Measurements from ENCODE around the gene PARK7.

Gene PARK7

GRCh38 chr1:8020032-8020431 is 58.5 kb downstream of the PARK7 start:
- H3K4me3 ChIP-seq (ENCODE audit: low read depth, low read length), result no peak overlapping the region

GRCh38 chr1:8021676-8022266 is 60.3 kb downstream of the PARK7 start:
- ChIA-PET CTCF (interaction anchor here (10.7 to 12.6 kb wide), 3 partner anchors 47 to 327 kb away, joined by 96 to 321 read pairs (median 138); partner anchors contain the start of gene SLC45A1), POLR2A (no interaction called here)
- TF ChIP-seq CTCF (IDR thresholded peaks at IDR 0.05; ENCODE audit: insufficient read depth, low read length, missing control alignments), result no peak
- no peak for DNase-seq (ENCODE audit: low read depth, low spot score)
- H3K4me3 ChIP-seq (ENCODE audit: low read depth, low read length), result no peak overlapping the region

More at GRCh38 chr1:8020032-8020431, 58.5 kb downstream of the PARK7 start:
- POLR2A ChIA-PET, result no interaction called here
- no peak for DNase-seq (ENCODE audit: low read depth, low spot score)
- TF ChIP-seq CTCF (IDR thresholded peaks at IDR 0.05; ENCODE audit: insufficient read depth, low read length, missing control alignments), result no peak
- CTCF ChIA-PET, result interaction anchor here (1.0 to 12.6 kb wide), 6 partner anchors 9 to 329 kb away, joined by 5 to 321 read pairs (median 102); partner anchors contain the start of gene SLC45A1

GRCh38 chr1:8022395-8023286 is 61.1 kb downstream of the PARK7 start:
- DNase-seq (ENCODE audit: low read depth, low spot score), result no peak
- POLR2A ChIA-PET, result interaction anchor here (1.1 kb wide), 1 partner anchor 175 kb away, joined by 4 read pairs; no protein-coding TSS in a partner anchor
- H3K4me3 ChIP-seq (ENCODE audit: low read depth, low read length), result no peak overlapping the region; the same call in 1 of the 2 replicates
- CTCF ChIA-PET, result interaction anchor here (0.9 to 13.5 kb wide), 6 partner anchors 8 to 324 kb away, joined by 3 to 188 read pairs (median 5); no protein-coding TSS in a partner anchor
- no peak for TF ChIP-seq CTCF (IDR thresholded peaks at IDR 0.05; ENCODE audit: insufficient read depth, low read length, missing control alignments)

DNA sequence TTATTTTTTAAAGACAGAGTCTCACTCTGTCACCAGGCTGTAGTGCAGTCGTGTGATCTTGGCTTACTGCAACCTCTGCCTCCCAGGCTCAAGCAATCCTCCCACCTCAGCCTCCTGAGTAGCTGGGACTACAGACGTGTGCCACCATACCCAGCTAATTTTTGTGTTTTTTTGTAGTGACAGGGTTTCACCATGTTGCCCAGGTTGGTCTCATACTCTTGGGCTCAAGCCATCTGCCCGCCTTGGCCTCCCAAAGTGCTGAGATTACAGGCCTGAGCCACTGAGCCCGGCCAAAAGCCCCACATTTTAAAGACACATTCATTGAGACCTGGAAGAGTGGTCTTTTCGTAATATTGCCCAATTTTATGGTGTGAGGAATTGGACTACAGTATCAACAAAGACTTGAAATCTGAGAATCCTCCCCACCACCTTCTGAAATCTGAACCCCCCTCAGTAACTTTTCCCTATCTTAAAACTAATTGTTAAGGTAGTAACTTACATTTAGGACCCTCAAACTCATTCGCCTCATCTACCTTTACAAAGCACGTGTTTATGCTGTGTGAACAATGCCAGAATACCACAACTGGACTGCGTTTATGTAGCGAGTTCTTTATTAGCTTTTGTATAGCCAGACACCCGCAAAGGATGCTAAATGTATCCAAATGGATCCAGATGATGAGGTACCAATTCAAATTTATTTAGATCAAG is 61.9 kb downstream of the PARK7 start:
- DNase-seq (ENCODE audit: low read depth, low spot score), result no peak
- ChIA-PET CTCF (interaction anchor here (0.9 to 13.5 kb wide), 9 partner anchors 9 to 324 kb away, joined by 3 to 188 read pairs (median 4); no protein-coding TSS in a partner anchor), POLR2A (interaction anchor here (0.9 to 1.1 kb wide), 2 partner anchors 174 to 363 kb away, joined by 3 to 4 read pairs; no protein-coding TSS in a partner anchor)
- TF ChIP-seq CTCF (IDR thresholded peaks at IDR 0.05; ENCODE audit: insufficient read depth, low read length, missing control alignments), result no peak
- H3K4me3 ChIP-seq (ENCODE audit: low read depth, low read length), result peak overlapping the region; percentile 80

DNA sequence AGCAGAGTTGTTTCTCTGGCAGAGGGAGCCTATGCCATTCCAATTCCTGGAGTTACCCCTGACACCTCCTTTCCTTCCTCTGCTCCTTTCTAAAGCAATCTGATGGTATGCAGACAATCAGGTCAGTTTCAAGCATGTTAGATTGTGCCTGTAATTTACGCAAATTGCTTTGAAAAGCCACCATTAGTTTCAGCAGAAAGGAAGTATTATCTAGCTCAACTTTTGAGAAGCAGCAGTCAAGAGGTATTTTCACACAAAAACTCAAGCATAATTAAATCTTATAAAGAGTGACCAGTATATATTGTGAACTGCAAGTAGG is 62.4 kb downstream of the PARK7 start:
- CTCF ChIA-PET, result interaction anchor here (1.4 to 13.5 kb wide), 6 partner anchors 9 to 323 kb away, joined by 4 to 188 read pairs (median 6); no protein-coding TSS in a partner anchor
- DNase-seq (ENCODE audit: low read depth, low spot score), result no peak
- H3K4me3 ChIP-seq (ENCODE audit: low read depth, low read length), result peak overlapping the region; percentile 80
- no peak for TF ChIP-seq CTCF (IDR thresholded peaks at IDR 0.05; ENCODE audit: insufficient read depth, low read length, missing control alignments)
- POLR2A ChIA-PET, result interaction anchor here (0.9 to 1.4 kb wide), 2 partner anchors 290 to 362 kb away, joined by 3 read pairs; no protein-coding TSS in a partner anchor

Measured in AG04449 (cell line).